Vagina (tissue), 2 donors: Measurements from ENCODE around the gene CEP85L. TPM values are rescaled to one million over a fixed set of nuclear protein-coding genes. Genes with fewer than 3 reads are reported as not detected.

Experiments used
- DNase-seq, 2 donors: peaks; one replicate each; pipeline ENCODE4 v3.0.0-alpha.2; 2017; ENCODE audit errors: extremely low spot score in 2 of 2
- H3K27ac ChIP-seq: fragments of 200-600 bp; sonication (generic); one replicate; pipeline ENCODE4 v1.5.1; 2019
- H3K27me3 ChIP-seq: fragments of 200-600 bp; sonication (generic); one replicate; pipeline ENCODE4 v1.5.1; 2019
- H3K36me3 ChIP-seq, 2 donors: fragments of 200-600 bp; sonication (generic); one replicate each; pipeline ENCODE4 v1.5.1; 2017 to 2019
- H3K4me1 ChIP-seq: fragments of 200-600 bp; sonication (generic); one replicate; pipeline ENCODE4 v1.5.1; 2019
- H3K4me3 ChIP-seq, 2 donors: fragments of 200-600 bp; sonication (generic); 1 replicate in 1 of 2; 2 replicates in 1 of 2; pipeline ENCODE4 v1.5.1; 2016 to 2019
- H3K9me3 ChIP-seq: fragments of 200-600 bp; sonication (generic); one replicate; pipeline ENCODE4 v1.5.1; 2019
- CTCF ChIP-seq, 3 experiments: fragments of 450-650 bp in 2 of 3; fragments of 200-600 bp in 1 of 3; sonication (generic) in 1 of 3; IDR thresholded peaks; one replicate each; pipeline ENCODE4 v1.5.1; 2017 to 2019; ENCODE audit warnings: antibody characterized with exemption in 3 of 3, mild to moderate bottlenecking in 2 of 3, moderate library complexity in 2 of 3
- POLR2A ChIP-seq, 2 donors: fragments of 450-650 bp; IDR thresholded peaks; one replicate each; pipeline ENCODE4 v1.6.1; 2017; ENCODE audit warnings: antibody characterized with exemption in 2 of 2, mild to moderate bottlenecking in 2 of 2, moderate library complexity in 2 of 2
- POLR2AphosphoS5 ChIP-seq, 2 donors: sonication (generic); formaldehyde crosslinking; IDR thresholded peaks; one replicate each; pipeline ENCODE4 v1.9.0; 2017; ENCODE audit warnings: antibody characterized with exemption in 2 of 2, mild to moderate bottlenecking in 2 of 2, low read depth in 1 of 2; ENCODE audit not compliant: insufficient read depth in 1 of 2
- intact Hi-C: fragments of 100-400 bp; cut with DNase I; formaldehyde crosslinking; loops from one replicate; pipeline ENCODE4 v1.15.1; 2023
- total RNA-seq: library from RNA; depleted of rRNA; stranded (reverse); fragments of >200 nt; gene quantifications from one replicate; pipeline ENCODE4 v1.2.3, GENCODE V29; 2016

The CEP85L gene
- total RNA-seq, 1 donor from 2014 or later, result 11.8 TPM

GRCh38 chr6:118581489-118581959, 69.9 kb downstream of the CEP85L start:
- H3K9me3 ChIP-seq, result peaks cover 10% of the 10 kb centered on the region
- no peak overlapping the region for H3K4me3 ChIP-seq
- H3K4me1 ChIP-seq, result peaks cover 19% of the 10 kb centered on the region
- H3K36me3 ChIP-seq, result no peaks in the 10 kb centered on the region
- H3K27me3 ChIP-seq, result no peaks in the 10 kb centered on the region
- DNase-seq, result no peak
- TF ChIP-seq POLR2AphosphoS5 (IDR thresholded peaks at IDR 0.05; ENCODE audit: insufficient read depth in 1 of 2, low read depth in 1 of 2) (no peak), CTCF (IDR thresholded peaks at IDR 0.05) (no peak), POLR2A (IDR thresholded peaks at IDR 0.05) (no peak)
- peak overlapping the region; percentile 12 for H3K27ac ChIP-seq
- intact Hi-C loops, result no loop called here

- peaks cover 10% of the 10 kb centered on the region for H3K9me3 ChIP-seq
- DNase-seq, result no peak
- H3K4me1 ChIP-seq, result peaks cover 19% of the 10 kb centered on the region
- TF ChIP-seq CTCF (IDR thresholded peaks at IDR 0.05) (peak in 2 of 3 experiments; percentile 48 to 74), POLR2AphosphoS5 (IDR thresholded peaks at IDR 0.05; ENCODE audit: insufficient read depth in 1 of 2, low read depth in 1 of 2) (no peak)
- no peak overlapping the region for H3K4me3 ChIP-seq
- peak overlapping the region; percentile 12 for H3K27ac ChIP-seq
- intact Hi-C loops, result no loop called here
- H3K27me3 ChIP-seq, result no peaks in the 10 kb centered on the region
- no peaks in the 10 kb centered on the region for H3K36me3 ChIP-seq
These were observed 70.6 kb downstream of the CEP85L start for GRCh38 chr6:118580585-118581419.

- TF ChIP-seq POLR2AphosphoS5 (IDR thresholded peaks at IDR 0.05; ENCODE audit: insufficient read depth in 1 of 2, low read depth in 1 of 2) (no peak), CTCF (IDR thresholded peaks at IDR 0.05) (no peak), POLR2A (IDR thresholded peaks at IDR 0.05) (no peak)
- no peaks in the 10 kb centered on the region for H3K36me3 ChIP-seq
- H3K4me1 ChIP-seq, result peaks cover 19% of the 10 kb centered on the region
- H3K27ac ChIP-seq, result no peak overlapping the region
- H3K27me3 ChIP-seq, result no peaks in the 10 kb centered on the region
- intact Hi-C loops, result no loop called here
- H3K4me3 ChIP-seq, result no peak overlapping the region
- H3K9me3 ChIP-seq, result peaks cover 12% of the 10 kb centered on the region
- DNase-seq, result no peak
These were observed 71.6 kb downstream of the CEP85L start for GRCh38 chr6:118579786-118580185.

GRCh38 chr6:118578617-118579016, 72.8 kb downstream of the CEP85L start:
- Histone ChIP-seq H3K27me3 (no peaks in the 10 kb centered on the region), H3K4me1 (peaks cover 19% of the 10 kb centered on the region), H3K27ac (no peak overlapping the region), H3K4me3 (no peak overlapping the region), H3K9me3 (peaks cover 22% of the 10 kb centered on the region), H3K36me3 (peaks cover 0 to 8% of the 10 kb centered on the region in 2 donors)
- DNase-seq, result no peak
- no peak for TF ChIP-seq POLR2AphosphoS5 (IDR thresholded peaks at IDR 0.05; ENCODE audit: insufficient read depth in 1 of 2, low read depth in 1 of 2)
- TF ChIP-seq CTCF (IDR thresholded peaks at IDR 0.05), result no peak
- TF ChIP-seq POLR2A (IDR thresholded peaks at IDR 0.05), result no peak
- intact Hi-C loops, result no loop called here

- no peak for DNase-seq
- intact Hi-C loops, result no loop called here
- Histone ChIP-seq H3K4me1 (peaks cover 19% of the 10 kb centered on the region), H3K36me3 (peaks cover 0 to 8% of the 10 kb centered on the region in 2 donors), H3K4me3 (no peak overlapping the region), H3K9me3 (peaks cover 22% of the 10 kb centered on the region), H3K27ac (no peak overlapping the region), H3K27me3 (no peaks in the 10 kb centered on the region)
- TF ChIP-seq POLR2A (IDR thresholded peaks at IDR 0.05), result no peak
These were observed 73.4 kb downstream of the CEP85L start for GRCh38 chr6:118577972-118578371.
